GM19240 (cell line): ENCODE results near the gene ERC2.

ENCODE experiments used
- DNase-seq: peaks from one replicate; pipeline ENCODE4 v3.0.0; 2011; ENCODE audit warnings: low spot score; ENCODE audit not compliant: insufficient read length

Gene ERC2

DNA sequence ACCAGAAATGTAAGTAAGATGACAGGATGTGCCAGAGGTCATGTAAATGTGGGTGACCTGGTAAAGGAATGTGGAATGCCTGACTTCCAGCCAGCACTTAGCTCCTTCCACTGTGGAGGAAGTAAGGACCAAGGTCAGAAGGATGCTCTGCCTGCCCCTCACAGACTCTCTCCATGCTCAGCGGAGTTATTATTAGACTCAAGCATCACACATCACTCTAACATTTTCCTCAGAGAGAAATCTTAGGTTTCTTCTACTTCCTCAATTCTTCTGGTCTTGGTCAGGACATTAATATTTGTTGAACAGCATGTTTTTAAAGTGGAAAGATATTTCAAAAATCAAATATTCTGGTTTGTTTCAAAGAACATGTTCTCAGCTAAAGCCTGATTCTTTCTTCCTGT, 749.7 kb downstream of the ERC2 start:
- DNase-seq, result no peak

DNA sequence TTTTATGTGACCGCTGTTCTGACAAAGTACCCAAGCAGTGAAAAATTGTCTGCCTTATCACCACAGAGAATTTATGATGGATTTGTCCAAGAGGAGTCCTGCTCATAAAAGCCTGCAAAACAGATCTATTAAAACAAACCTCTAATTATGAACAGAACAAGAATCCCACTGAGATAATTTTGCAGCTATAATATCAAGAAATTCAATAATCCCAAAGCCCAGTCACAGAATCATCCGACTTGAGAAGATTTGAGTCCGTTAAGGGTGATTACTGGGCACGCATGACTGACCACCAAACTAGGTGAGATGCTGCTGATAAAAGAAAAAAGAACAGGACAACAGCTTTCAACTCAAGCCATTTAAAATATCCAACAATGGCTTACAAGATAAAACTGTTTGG, 750.2 kb downstream of the ERC2 start:
- DNase-seq, result no peak

DNA sequence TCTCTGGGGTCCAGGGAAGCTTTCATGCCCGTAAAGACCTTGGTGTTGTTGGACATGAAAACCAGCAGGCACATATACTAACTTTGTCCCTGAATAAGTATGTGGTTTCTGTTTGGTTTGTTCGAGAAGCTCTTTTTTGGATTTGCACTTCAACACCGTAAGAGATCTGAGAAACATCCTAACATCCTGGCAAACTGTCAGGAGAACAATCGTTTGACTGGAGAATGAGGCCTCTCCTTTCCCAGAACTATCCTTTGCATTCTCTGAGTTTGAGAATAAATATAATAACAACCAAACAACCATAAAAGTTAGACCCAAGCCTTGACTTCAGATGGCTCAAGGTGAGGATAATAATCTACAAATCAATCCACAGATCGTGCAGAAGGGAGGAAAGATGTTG, 750.8 kb downstream of the ERC2 start:
- no peak for DNase-seq

DNA sequence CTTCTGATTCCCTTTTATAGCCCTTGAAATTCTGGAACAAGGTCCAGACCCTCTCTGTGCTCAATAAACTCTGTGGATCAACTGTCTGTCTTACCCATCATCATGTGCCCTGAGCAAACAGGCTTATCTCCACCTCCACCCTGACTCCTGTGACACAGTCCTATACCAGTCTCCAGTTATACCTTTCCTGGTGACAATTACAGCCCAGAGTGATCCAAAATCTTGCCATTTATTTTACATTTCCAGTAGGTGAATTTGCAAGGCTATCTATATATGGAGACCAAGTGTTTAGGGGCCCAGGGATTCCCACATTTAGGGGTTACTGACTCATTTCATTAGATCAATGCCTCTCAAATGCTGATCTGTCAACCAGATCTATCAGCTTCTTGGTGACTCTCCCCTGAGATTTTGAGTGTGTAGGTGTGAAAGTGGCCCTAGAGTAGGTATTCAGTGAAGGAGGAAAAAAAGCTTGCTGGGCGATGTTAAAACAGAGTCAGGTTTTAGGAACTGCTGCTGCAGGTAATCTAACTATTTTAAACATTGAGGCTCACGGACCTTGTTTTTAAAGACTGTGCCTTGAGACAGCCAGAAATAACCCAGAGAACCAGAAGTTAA, 751.5 kb downstream of the ERC2 start:
- DNase-seq, result no peak

DNA sequence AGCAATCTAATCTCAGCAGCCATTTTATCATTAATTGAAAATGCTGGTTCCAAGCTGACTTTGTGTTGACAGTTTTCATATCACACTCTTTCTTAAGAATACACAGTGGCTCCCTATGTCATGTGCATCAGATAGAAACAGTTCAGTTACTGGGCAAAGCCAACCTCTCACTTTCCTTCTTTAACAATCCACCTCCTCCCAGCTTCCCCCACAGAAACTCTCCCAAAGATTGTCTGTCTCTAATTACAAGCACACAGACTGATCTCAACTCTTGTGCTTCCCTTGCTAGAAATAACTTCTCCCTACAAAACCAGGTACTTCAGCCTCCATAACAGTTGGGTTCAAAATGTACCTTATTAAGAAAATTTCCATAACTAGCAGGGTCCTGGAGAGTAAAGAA, 752.2 kb downstream of the ERC2 start:
- DNase-seq, result no peak

DNA sequence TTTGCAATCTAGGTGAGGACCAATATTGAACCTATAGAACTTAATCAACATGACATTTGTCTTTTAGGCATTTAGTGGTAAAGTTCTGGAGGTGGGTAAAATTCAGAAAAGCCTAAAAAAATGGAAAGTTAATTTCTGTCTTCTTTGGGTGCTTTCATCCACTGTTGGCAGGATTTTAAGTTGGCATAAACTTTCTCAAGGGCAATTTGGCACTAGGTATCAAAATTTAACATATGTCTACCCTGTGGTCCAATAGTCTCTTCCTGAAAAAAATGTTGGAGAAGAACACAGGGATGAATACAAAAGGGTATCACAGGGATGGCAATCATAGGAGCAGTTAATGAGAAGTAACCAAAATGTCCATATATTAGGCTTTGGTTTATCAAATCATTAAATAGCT, 754.2 kb downstream of the ERC2 start:
- no peak for DNase-seq

DNA sequence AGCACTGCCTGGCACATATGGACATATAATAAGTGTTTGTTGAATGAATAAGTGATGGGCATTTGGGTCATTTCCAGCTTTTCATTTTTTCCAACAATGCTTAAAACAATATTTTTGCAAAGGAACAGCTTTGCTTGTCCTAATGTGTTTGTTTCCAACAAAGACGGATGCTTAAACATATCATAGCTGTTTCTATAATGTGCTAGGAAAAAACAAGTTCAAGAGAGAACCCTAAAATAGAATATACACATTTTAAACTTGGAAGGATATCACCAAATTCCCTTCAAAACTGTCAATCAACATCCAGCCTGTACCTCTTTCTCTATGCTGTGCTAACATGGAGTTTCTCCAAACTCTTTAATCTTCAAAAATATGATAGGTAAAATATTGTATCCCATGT, 756.6 kb downstream of the ERC2 start:
- no peak for DNase-seq

DNA sequence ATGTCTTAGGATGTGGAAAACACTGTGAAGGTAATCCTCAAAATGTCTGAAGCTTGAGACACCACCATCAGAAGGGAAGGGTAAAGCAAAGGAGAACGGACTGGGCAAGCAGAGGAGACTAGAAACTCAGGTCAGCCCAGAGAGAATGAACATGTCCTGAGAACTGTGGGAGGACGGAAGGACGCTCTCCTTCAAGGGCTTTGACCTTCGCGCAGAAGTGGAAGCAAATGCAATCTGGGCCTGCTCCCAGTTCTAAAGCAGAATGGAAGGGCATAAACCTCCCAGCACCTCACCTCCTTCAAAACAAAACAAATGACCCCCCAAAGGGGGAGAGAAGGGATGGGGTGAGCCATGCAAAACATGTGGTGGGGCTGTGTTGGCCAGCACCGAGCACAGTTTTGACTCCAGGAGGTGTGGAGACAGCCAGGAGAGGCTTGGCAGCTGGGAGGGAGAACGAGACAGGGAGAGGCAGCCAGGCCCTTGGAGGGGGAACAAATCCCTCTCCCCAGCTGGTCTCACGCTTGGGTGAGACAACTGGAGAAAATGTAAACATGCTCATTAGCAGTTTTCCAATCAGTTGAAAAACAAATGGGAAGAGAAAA, 758.8 kb downstream of the ERC2 start:
- no peak for DNase-seq

DNA sequence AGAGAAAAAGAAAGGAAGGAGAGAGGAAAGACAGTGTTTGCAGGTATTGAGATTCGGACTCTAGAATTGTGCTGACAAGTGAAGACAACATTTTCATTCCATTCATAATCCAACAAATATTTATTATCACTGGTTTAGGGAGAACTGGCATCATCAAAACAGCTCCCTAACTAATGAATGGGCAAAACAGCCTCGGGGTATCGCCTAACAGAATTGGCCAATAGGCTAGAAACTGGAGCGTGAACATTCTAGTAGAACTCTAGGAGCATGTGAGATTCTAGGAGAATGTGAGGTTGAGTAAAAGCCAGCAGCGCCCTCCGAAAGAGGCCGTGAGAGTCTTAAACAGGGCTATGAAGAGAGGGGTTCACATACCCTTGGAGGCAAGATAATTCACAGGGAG, 759.3 kb downstream of the ERC2 start:
- DNase-seq, result no peak

DNA sequence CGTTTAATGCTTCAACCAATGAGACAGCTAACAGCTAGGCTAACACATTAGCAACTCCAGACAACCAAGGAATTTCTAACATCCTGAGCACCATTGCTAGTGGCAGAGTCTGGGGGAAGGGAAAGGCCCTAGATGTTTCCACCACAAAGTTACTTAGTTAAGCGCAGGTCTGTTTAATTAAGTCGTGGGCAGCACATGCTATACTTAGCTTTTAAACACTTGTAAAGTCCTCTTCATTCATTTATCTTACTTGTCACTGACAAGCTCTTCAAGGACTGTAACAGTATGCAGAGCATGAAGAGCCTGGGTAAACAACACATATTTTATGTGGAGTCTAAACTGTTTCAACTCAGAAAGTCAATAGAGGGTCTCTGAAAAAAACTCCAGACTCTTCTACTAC, 760.0 kb downstream of the ERC2 start:
- no peak for DNase-seq

DNA sequence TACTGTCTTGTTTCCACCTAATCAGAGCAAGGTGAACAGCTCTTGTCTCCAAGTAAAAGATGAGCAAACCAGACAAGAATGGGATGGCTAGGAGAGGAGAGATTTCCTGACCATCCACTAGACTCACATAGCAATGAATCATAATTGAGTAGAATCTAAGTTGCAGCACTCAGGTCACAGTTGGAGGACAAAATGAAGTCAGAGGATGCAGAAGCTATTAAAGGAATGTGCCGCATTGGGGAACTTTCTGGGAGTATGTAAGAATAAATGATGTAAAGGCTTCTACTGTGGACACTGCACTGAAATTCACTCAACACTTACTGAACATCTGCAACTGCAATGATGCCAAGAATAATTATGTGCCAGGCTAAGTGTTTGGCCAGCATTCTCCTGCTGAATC, 763.7 kb downstream of the ERC2 start:
- no peak for DNase-seq

DNA sequence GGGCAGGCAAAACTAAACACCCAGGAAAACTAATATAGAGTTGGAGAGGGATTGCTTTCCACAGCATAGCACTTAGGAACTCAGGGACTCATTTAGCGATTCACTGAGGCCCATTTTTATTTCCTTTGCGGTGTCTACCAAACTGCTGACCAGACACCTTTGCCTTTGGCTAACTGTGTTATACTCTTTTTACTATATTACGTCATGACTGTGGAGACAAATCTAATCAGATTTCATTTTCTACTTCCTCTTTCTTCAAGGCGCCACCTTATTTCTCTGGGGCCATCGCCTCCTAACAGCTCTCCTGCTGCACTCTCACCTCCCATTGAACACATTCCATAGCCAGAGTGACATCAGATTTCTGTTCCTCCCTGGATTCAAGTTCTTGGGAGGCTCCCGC, 765.4 kb downstream of the ERC2 start:
- DNase-seq, result no peak

DNA sequence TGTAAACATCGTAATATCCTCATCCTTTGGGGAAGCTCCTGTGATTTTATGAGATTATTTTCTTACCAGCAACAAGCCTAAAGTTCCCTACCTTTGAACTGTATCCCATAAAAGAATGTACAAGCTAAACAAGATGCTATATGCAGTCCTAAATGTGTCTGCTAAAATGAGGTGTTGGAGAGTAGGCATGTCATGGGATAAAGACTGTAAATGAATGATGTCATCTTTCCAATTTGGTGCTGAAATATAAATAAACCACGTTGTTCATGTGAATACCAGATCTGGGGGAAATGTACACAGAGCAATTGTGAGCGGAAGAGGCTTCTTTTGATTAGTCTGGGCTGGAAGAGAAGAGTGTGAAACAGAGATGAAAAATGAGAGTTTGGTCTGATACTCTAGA, 766.3 kb downstream of the ERC2 start:
- no peak for DNase-seq

DNA sequence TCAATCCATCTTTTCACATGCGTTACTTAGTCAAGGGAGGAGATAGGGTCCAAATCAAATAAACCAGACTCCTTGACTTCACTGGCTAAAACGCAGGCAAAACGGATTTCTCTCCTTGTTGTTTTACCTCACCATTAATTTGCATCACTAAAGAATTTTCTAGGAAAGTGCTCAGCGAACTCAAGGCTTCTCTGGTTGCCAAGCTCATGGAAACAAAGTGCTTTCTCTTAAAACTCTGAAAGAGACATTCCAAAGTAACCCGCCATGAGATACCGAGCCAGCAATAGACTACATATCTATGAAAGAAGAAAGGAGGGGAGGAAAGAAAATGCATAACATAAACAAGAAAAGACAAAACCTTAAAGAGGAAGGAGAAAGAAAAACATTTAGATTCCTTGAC, 769.4 kb downstream of the ERC2 start:
- DNase-seq, result no peak

DNA sequence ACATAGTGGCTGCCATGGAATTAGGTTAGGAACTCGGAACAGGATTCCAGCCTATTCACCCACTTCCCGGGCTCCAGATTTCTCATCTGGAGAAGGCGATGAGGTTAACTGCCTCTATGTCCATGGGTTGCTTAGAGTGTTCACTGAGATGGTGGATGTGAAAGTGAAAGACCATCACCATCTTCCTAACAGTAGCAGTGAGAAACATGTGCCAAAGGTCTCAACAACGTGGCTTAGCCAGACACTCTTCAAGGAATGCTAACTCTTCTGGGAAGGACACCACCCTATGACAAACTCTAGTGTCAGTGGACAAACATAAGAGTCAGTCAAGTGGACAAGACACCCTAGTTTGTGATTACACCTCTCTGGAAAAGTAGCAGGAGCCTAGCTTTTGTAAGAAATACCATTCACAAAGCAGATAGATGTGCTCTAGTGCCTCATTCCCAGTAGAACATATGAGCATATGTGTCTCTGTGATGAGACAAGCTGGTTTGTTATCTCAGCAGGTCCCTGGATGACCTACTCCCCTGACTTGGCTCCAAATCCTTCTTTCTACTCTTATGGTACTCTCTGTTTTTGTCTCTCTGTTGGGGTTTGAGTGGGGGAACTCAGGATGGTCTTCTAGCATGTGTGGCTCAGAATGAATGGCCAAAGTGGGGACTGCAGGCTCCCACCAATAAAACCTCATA, 770.9 kb downstream of the ERC2 start:
- DNase-seq, result no peak

DNA sequence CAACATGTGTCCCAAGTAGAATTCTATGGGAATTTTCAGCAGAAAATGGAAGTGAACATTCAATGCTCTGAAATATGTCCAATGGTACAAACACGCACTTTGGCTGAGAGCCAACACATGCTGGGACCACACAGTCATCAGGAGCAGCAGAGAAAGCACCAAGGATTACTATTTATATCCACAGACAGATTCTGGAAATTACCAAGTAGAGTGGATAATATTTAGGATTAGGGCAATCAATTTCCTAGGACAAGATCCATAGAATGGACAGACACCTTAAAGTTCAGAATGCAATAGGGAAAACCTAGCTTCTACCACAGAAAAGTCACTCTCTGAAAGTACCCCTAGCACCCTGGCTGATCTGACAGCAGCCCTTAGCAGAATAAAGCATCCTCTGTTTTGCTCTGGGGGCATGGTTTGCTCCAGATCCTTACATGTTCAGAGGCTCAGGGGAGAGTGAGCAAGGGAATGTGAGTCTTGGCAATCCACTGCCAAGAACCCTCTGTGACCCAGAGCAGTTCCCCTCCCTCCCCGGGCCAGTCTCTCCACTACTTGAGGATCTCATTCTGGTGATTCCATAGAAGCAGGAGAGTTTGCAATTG, 775.2 kb downstream of the ERC2 start:
- no peak for DNase-seq

DNA sequence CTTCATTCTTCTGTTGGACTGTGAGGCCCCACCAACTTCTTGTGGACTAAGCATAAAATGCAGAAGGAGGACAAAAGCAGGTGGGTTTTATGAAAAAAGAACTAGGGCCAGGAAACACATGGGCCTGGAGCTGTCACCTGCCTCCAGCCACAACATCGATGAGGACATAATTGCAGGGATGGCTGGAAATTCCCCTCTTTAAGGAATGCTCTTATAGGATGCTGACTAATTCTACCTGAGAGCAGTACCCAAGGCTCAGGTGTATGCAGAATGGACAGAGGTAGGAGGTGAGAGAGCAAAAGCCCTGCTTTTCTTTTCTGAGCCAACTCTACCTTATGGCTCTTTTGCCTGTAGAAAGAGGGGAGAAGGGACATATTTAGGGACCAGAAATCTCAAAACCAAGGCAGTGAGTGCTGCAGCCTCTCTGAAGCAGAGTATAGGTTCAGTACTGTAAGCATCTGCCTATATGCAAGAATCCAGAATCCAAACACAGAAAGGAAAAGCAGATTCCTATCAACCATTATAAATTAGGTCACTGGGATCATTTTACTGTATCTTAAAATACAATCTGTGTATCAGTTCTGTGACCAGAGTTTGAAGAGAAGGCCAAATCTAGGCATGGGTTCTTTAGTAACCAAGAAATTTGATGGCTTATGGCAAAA, 775.8 kb downstream of the ERC2 start:
- no peak for DNase-seq

DNA sequence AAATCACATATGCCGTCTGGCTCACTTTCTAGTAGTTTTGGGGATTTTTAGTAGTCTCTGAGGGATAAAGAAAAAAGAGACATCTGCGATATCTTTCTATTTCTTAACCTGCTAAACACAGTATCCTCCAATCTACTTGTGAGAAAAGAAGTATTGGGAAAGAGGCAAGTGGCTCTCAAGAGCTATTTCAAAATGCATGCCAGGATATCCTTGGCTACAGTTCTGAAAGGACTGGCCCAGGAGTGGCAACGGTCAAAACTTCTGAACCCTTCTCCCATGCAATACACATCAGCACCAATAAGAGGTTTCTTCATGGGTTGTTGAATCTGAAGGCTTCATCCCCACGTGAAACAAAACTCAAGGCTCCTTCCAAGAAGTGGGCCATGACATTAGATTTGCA, 777.1 kb downstream of the ERC2 start:
- DNase-seq, result no peak

DNA sequence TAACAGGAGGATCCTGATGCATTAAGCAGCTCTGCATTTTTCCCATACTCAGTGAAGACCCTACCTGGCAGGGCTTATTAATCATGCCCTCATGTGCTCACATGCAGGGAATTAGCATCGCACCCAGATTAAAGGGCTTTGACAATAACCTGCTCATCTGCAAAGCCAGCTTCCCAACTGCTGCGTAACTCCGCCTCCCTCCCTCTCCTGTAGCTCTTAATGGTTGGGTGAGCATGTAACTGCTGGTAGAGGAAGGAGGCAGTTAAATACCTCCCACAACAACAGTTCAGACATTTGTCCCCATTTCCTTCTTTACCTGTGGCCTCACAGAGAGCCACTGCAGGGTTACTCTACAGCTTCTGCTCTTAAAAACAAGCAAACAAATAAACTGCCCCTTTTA, 777.5 kb downstream of the ERC2 start:
- DNase-seq, result no peak

DNA sequence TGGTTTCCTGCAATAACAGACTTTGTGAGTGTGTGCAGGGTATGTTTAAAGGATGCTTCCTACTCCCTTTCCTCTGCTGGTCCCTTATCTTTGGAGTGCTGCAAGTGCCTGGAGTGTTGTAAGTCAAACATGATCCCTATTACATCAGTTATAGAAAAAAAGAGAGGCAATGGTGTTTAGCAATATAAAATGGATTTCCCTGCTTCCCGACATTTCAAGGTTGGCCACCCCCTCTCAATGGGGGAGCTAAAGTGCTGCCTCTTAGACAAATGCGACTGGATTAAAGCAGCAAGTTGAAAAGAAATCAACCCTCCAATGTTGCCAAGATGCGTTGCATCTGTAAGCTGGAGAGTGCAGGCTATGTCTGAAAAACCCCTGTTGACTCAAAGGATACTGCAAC, 778.1 kb downstream of the ERC2 start:
- no peak for DNase-seq

DNA sequence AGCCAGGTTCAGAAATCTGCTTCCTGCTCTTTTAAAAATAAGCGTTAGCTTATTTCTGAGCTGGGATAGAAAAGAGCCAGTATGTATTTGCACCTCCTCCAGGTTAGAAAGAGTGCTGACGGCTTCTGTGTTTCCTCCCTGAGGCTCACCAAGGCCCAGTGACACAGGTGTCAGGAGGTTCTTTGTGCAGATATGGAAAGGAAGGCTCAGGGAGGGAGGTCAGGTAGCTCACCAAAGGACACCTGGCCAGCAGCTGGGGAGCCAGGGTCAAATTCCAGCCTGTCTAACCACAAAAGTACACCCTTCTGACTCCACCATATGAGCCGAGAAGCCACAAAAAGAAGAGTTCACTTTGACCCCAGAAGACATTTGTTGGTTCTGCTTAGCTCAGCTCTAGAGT, 780.1 kb downstream of the ERC2 start:
- DNase-seq, result no peak

DNA sequence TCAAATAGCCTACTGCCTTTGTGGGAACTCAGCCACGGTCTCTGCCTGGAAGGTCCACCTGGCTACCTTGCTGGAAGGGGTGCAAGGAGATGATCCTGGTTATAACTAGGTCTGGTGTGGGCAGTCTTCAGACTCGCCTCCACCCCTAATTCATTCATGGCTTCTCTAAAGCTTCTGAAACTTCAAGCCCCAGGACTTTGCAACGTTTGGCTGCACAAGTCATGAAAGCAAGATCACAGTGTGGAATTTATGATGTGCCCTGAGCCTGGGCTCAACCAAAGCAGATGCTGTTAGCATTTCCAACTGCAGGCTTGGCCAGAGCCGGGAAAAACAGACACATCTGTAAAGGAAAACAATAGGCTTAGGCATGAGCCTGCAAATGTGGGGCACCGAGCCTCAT, 780.7 kb downstream of the ERC2 start:
- no peak for DNase-seq
